ENCODE data around the gene CD44. TPM values are rescaled to one million over a fixed set of nuclear protein-coding genes. Genes with fewer than 3 reads are reported as not detected.

Gene CD44
- total RNA-seq, 4 donors from 2014 or later = 135 to 636 (median 397) TPM

GRCh38 chr11:35154952-35155351 lies 16.0 kb downstream of the CD44 start:
- H3K4me1 ChIP-seq = peaks cover 0 to 22% of the 10 kb centered on the region in 2 donors
- intact Hi-C loops (cut with DNase I; ENCODE audit: low total_unique reads) = no loop called here
- DNase-seq = no peak
- H3K9me3 ChIP-seq = no peaks in the 10 kb centered on the region
- H3K27ac ChIP-seq = no peak overlapping the region
- H3K4me3 ChIP-seq = no peak overlapping the region
- TF ChIP-seq POLR2A (IDR thresholded peaks at IDR 0.05) (no peak), CTCF (IDR thresholded peaks at IDR 0.05) (no peak)
- no peaks in the 10 kb centered on the region for H3K27me3 ChIP-seq
- no peaks in the 10 kb centered on the region for H3K36me3 ChIP-seq

DNA sequence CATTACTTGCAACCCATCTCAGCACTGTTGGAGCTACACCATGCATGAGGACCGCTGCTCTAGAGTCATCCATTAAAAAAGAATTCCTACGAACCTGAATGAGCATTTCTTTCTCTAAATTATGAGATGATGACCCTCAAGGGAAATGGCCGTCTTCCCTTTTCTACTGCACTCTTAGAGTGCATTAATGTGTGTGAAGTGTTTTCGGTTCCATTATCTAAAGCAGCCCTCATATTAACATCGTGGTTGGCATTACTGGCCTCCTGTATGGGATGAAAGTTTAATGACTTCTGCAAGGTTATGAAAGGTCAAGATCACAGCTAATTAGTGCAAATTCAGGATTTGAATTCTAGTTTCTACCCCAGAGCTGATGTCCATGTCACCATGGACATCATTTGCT lies 16.7 kb downstream of the CD44 start:
- intact Hi-C loops (cut with DNase I; ENCODE audit: low total_unique reads) = no loop called here
- Histone ChIP-seq H3K27ac (no peak overlapping the region), H3K9me3 (no peaks in the 10 kb centered on the region), H3K36me3 (no peaks in the 10 kb centered on the region), H3K4me3 (no peak overlapping the region), H3K27me3 (no peaks in the 10 kb centered on the region), H3K4me1 (peaks cover 0 to 22% of the 10 kb centered on the region in 2 donors)
- no peak for DNase-seq
- TF ChIP-seq POLR2A (IDR thresholded peaks at IDR 0.05) (no peak), CTCF (IDR thresholded peaks at IDR 0.05) (no peak)

DNA sequence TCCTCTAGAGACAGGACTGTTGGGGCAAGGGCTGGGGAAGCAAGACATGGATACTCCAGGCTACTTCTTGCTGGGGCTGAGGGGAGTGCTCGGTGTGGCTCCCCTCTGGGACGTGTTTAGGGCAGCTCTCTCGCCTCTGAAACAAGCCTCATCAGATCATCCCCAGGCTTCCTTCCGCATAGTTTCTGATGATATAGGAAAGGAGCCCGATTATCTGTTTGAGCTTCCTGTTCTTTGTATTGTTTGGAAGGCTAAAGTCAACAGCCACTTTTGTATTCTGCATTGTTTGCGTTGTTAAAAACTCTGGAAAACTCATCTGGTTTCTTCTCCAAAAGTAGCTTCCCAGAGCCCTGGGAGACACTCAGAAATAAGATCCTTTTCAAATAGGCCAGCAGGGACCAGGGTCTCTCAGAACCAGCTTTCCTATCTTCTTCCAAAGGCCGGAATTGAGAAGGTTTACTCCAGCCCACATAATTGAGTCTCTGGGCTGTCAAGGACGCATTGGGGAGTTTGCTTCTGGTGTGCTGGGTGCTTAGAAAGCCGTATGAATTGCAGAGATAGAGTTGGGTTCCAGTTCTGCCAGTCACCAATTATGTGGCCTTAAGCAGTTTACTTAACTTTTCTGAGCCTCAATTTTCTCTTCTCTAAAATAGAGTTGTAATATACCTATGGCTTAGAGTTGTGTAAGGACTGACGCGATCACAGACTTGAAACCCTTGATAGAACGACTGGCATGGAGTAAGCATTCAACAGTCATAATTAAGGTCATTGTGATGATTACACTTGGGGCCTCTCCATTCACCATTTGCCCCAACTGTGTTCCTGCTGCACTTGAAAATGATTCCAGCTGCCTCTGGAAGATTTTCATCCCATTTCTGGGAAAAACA lies 19.1 kb downstream of the CD44 start:
- no peak for DNase-seq
- TF ChIP-seq POLR2A (IDR thresholded peaks at IDR 0.05) = no peak
- no peak for TF ChIP-seq CTCF (IDR thresholded peaks at IDR 0.05)
- H3K4me1 ChIP-seq = peaks cover 0 to 8% of the 10 kb centered on the region in 2 donors
- no peaks in the 10 kb centered on the region for H3K27me3 ChIP-seq
- peak overlapping the region; percentile 37 to 53 for H3K27ac ChIP-seq
- H3K4me3 ChIP-seq = no peak overlapping the region
- intact Hi-C loops (cut with DNase I; ENCODE audit: low total_unique reads) = no loop called here
- H3K36me3 ChIP-seq = no peaks in the 10 kb centered on the region
- H3K9me3 ChIP-seq = no peaks in the 10 kb centered on the region

DNA sequence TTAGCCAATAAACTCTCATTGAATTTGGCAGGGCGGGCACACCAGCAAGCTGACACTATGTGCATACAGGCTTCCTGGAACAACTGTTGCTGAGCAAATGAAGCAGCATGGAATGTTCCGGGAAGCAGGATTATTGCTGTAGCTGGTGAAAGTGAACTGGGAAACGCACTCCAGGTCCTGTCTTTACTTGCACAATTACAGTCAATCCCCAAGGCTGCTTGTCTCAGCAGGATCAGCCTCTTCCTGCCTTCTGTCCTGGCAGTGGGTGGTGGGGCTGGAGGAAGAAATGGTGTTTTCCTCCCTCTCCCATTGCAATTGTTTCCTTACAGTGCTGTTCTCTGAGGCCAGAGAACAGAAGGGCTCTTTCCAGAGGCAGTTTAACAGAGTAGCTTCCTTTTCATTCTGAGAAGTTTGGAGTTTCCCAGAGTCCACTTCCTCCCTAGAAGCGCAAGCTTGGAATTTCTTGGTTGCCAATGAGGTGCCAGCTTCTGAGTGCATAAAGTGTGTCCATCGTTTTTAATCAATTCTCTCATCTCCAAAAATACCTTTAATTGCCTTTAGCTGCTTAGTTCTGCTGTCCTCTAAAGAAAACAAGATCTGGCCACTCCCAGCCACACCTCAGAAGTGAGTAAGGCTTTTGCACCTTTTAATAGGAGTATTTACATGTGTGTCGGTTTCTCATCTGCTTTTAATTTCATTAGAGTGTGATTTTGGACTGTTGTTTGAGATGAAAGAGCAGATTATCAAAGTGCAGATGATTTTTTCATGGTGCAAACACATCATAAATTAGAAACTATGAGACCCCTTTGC lies 19.9 kb downstream of the CD44 start:
- H3K27ac ChIP-seq = peak overlapping the region; percentile 37 to 53
- no peaks in the 10 kb centered on the region for H3K27me3 ChIP-seq
- H3K36me3 ChIP-seq = no peaks in the 10 kb centered on the region
- peak; percentile 46 to 49 for DNase-seq
- no peaks in the 10 kb centered on the region for H3K9me3 ChIP-seq
- H3K4me3 ChIP-seq = no peak overlapping the region
- TF ChIP-seq CTCF (IDR thresholded peaks at IDR 0.05) = no peak
- TF ChIP-seq POLR2A (IDR thresholded peaks at IDR 0.05) = no peak
- intact Hi-C loops (cut with DNase I; ENCODE audit: low total_unique reads) = no loop called here
- H3K4me1 ChIP-seq = peaks cover 0 to 8% of the 10 kb centered on the region in 2 donors

All from uterus (tissue), 4 donors.